ENCODE data around the gene SYCP2. TPM values are rescaled to one million over a fixed set of nuclear protein-coding genes. Genes with fewer than 3 reads are reported as not detected.

Gene SYCP2
- polyA plus RNA-seq, 1 donor (not counting 4 experiments of a cell fraction or from before 2014, with no cell fraction given) = 0.12 TPM

DNA sequence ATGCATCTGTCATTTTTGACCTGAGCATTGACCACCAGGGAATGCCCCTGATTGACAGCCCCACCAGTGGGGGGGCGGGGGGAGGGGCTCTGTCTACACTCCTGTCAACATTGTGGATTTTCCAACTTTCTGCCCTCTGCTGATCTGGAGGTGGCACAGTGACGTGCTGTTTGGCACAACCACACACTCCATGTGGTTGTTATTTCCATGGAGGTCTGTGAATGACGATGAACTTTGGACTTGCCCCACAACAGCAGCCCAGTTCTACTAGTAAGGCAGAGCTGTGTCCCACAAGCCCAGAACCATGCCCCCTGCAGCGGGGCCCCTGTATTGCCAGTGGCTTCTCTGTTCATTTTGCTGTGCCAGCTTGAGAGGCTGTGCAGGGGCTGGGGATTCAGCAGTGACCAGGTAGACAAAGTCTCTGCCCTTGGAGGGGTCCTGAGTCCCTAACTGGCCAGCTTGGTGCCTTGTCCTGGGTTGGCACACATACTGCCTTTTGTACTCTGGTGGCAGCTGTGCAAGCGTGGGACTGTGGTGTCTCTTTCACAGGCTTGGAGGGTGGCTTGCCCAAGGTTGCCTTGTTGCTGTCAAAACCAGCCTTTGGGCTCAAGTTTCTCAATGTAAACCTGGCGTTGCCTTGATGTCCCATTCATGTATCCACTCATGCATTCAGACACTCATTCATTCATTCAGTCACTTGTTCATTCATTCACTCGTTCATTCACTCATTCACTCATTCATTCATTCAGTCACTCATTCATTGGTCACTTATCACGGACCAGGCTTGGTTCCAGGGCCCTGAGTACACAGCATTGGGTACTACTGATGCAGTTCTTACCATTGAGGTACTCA is 108.5 kb downstream of the SYCP2 start:
- Histone ChIP-seq H3K9ac (ENCODE audit: control insufficient read depth, extremely low read depth, insufficient read depth, low read length) (no peak overlapping the region), H3K9me1 (ENCODE audit: control insufficient read depth, extremely low read depth, insufficient read depth, low read length) (peaks cover 2% of the 10 kb centered on the region), H3K4me1 (ENCODE audit: control insufficient read depth, extremely low read depth, insufficient read depth, low read length) (peaks cover 27% of the 10 kb centered on the region), H3K27me3 (ENCODE audit: control insufficient read depth, extremely low read depth, insufficient read depth, low read length) (peaks cover 4% of the 10 kb centered on the region), H3K4me2 (ENCODE audit: control insufficient read depth, extremely low read depth, insufficient read depth, low read depth, low read length) (no peak overlapping the region), H2AFZ (ENCODE audit: control insufficient read depth, low read length) (no peak overlapping the region), H3K9me3 (ENCODE audit: control insufficient read depth, low read depth, low read length) (no peaks in the 10 kb centered on the region), H3K4me3 (ENCODE audit: control insufficient read depth in 2 of 3, extremely low read depth in 1 of 3, insufficient read depth in 2 of 3, low read depth in 1 of 3, low read length in 3 of 3) (no peak overlapping the region), H3K36me3 (ENCODE audit: control insufficient read depth in 2 of 2, extremely low read depth in 1 of 2, insufficient read depth in 2 of 2, low read length in 2 of 2) (no peaks in the 10 kb centered on the region), H4K20me1 (ENCODE audit: control insufficient read depth, extremely low read depth, insufficient read depth, low read length) (no peaks in the 10 kb centered on the region), H3K27ac (ENCODE audit: control insufficient read depth, insufficient read depth, low read length) (no peak overlapping the region), H3K79me2 (ENCODE audit: control insufficient read depth, insufficient read depth, low read length) (no peaks in the 10 kb centered on the region)
- no peak for DNase-seq (ENCODE audit: low read depth, low spot score)
- no peak for FAIRE-seq
- no peak for TF ChIP-seq EZH2 (IDR thresholded peaks at IDR 0.05; ENCODE audit: low read length)
- TF ChIP-seq, protein P1, sequence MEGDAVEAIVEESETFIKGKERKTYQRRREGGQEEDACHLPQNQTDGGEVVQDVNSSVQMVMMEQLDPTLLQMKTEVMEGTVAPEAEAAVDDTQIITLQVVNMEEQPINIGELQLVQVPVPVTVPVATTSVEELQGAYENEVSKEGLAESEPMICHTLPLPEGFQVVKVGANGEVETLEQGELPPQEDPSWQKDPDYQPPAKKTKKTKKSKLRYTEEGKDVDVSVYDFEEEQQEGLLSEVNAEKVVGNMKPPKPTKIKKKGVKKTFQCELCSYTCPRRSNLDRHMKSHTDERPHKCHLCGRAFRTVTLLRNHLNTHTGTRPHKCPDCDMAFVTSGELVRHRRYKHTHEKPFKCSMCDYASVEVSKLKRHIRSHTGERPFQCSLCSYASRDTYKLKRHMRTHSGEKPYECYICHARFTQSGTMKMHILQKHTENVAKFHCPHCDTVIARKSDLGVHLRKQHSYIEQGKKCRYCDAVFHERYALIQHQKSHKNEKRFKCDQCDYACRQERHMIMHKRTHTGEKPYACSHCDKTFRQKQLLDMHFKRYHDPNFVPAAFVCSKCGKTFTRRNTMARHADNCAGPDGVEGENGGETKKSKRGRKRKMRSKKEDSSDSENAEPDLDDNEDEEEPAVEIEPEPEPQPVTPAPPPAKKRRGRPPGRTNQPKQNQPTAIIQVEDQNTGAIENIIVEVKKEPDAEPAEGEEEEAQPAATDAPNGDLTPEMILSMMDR (optimal IDR thresholded peaks at IDR 0.05 in 1 of 3, IDR thresholded peaks at IDR 0.05 in 1 of 3, conservative IDR thresholded peaks at IDR 0.05 in 1 of 3; ENCODE audit: extremely low read depth in 1 of 3, insufficient read depth in 2 of 3, low read length in 3 of 3) = no peak
- dilution Hi-C loops (cut with MboI; ENCODE audit: extremely low pct_ligation_motif_present, low sequenced_read_pairs) = no loop called here

DNA sequence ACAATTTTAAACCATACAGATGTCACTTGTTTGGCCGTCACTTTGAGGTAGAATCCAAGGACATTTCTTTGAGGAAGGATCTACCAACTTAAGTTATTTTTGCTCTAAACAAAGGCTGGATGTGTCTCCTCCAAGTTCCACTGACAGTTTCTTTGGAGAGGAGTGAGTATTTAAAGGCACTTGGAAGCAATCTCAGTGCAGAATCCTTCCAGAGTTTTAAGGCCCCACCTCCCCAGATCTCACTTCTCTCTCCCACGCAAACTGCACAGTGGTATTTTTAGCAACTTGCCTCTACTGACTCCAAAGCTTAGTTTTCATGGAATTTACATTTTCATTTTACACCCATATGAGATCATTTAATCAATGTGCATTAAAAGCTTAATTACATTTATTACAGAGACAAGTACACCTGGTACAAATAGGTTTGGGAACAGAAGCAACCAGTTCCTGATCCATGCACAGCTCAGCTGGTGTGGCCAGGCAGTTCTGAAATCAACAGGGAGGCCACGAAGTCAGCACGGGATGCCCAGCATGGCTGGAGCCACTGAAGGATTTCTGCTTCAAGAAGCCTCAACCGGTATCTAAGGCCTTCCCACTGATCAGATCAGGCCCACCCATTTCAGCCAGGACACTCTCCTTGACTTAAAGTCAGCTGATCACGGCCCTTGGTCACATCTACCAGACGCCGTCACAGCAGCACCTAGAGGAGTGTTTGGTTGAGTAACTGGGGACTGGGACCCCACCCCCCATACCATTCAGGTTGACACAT is 109.8 kb downstream of the SYCP2 start:
- Histone ChIP-seq H4K20me1 (ENCODE audit: control insufficient read depth, extremely low read depth, insufficient read depth, low read length) (no peaks in the 10 kb centered on the region), H3K4me3 (ENCODE audit: control insufficient read depth in 2 of 3, extremely low read depth in 1 of 3, insufficient read depth in 2 of 3, low read depth in 1 of 3, low read length in 3 of 3) (no peak overlapping the region), H3K36me3 (ENCODE audit: control insufficient read depth in 2 of 2, extremely low read depth in 1 of 2, insufficient read depth in 2 of 2, low read length in 2 of 2) (no peaks in the 10 kb centered on the region), H3K4me2 (ENCODE audit: control insufficient read depth, extremely low read depth, insufficient read depth, low read depth, low read length) (no peak overlapping the region), H3K9me1 (ENCODE audit: control insufficient read depth, extremely low read depth, insufficient read depth, low read length) (no peaks in the 10 kb centered on the region), H3K9ac (ENCODE audit: control insufficient read depth, extremely low read depth, insufficient read depth, low read length) (no peak overlapping the region), H3K4me1 (ENCODE audit: control insufficient read depth, extremely low read depth, insufficient read depth, low read length) (peaks cover 20% of the 10 kb centered on the region), H3K79me2 (ENCODE audit: control insufficient read depth, insufficient read depth, low read length) (no peaks in the 10 kb centered on the region), H3K27ac (ENCODE audit: control insufficient read depth, insufficient read depth, low read length) (no peak overlapping the region), H3K27me3 (ENCODE audit: control insufficient read depth, extremely low read depth, insufficient read depth, low read length) (peaks cover 4% of the 10 kb centered on the region), H3K9me3 (ENCODE audit: control insufficient read depth, low read depth, low read length) (no peaks in the 10 kb centered on the region), H2AFZ (ENCODE audit: control insufficient read depth, low read length) (no peak overlapping the region)
- FAIRE-seq (no peak), DNase-seq (ENCODE audit: low read depth, low spot score) (no peak)
- dilution Hi-C loops (cut with MboI; ENCODE audit: extremely low pct_ligation_motif_present, low sequenced_read_pairs) = no loop called here
- TF ChIP-seq EZH2 (IDR thresholded peaks at IDR 0.05; ENCODE audit: low read length) = no peak
- TF ChIP-seq, protein P1 (optimal IDR thresholded peaks at IDR 0.05 in 1 of 3, IDR thresholded peaks at IDR 0.05 in 1 of 3, conservative IDR thresholded peaks at IDR 0.05 in 1 of 3; ENCODE audit: extremely low read depth in 1 of 3, insufficient read depth in 2 of 3, low read length in 3 of 3) = no peak

Measured in keratinocyte (primary cell).